ENCODE data around the gene VEGFA.

- TF ChIP-seq CTCF (conservative IDR thresholded peaks at IDR 0.05): no peak
- TF ChIP-seq EZH2 (IDR thresholded peaks at IDR 0.05; ENCODE audit: low read depth): no peak
Measured at GRCh38 chr6:43830775-43831174, 60.8 kb downstream of the VEGFA start.

Data from PC-9 (cell line).